ENCODE data around the gene CAPN5.

CAPN5 gene

DNA sequence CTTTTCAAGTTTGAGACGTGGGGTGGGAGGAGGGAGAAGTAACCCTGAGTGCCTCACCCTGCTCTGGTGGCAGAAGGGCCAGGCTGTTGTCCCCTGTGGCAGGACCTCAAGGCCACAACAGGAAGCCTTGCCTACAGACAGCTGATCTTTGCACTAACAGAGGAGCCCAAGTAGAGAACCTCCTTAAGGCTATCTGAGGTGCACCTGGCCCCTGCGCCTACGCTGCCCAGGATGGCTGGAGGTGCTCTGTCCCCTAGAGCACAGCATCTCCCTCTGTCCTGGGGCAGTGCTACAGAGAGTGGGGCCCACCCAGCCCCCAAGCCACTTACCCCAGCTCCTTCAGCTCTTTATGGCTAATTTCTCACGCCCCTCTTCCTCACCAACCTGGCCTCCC, 88.3 kb downstream of the CAPN5 start:
- ChIA-PET CTCF (no interaction called here), POLR2A (no interaction called here)
- no peak for DNase-seq (ENCODE audit: extremely low spot score)
- TF ChIP-seq, protein P1, sequence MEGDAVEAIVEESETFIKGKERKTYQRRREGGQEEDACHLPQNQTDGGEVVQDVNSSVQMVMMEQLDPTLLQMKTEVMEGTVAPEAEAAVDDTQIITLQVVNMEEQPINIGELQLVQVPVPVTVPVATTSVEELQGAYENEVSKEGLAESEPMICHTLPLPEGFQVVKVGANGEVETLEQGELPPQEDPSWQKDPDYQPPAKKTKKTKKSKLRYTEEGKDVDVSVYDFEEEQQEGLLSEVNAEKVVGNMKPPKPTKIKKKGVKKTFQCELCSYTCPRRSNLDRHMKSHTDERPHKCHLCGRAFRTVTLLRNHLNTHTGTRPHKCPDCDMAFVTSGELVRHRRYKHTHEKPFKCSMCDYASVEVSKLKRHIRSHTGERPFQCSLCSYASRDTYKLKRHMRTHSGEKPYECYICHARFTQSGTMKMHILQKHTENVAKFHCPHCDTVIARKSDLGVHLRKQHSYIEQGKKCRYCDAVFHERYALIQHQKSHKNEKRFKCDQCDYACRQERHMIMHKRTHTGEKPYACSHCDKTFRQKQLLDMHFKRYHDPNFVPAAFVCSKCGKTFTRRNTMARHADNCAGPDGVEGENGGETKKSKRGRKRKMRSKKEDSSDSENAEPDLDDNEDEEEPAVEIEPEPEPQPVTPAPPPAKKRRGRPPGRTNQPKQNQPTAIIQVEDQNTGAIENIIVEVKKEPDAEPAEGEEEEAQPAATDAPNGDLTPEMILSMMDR (IDR thresholded peaks at IDR 0.05; ENCODE audit: control extremely low read depth, extremely low read depth, low read depth, missing control alignments): no peak

DNA sequence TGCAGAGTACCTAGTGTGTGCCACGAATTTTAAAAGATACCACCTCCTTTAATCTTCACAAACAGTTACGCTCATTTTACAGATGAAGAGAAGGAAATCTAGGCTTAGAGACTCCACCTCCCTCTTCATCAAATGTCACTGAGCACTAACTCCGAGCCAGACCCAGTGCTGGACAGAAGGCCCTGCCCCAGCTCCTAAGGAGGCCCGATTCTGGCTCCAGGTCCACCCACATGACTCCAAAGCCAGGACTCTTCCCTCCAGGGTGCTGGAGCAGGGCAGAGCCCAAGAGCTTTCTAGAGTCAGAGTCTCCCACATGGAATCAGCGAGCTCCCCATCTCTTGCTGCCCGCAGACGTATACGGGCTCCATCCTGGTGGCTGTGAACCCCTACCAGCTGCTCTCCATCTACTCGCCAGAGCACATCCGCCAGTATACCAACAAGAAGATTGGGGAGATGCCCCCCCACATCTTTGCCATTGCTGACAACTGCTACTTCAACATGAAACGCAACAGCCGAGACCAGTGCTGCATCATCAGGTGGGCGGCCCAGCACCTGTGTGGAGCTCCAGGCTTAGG, 88.9 kb downstream of the CAPN5 start:
- DNase-seq (ENCODE audit: extremely low spot score): no peak
- ChIA-PET POLR2A (no interaction called here), CTCF (interaction anchor here (0.9 kb wide), 1 partner anchor 28 kb away, joined by 3 read pairs; the partner anchor contains the start of gene MYO7A)
- TF ChIP-seq, protein P1 (IDR thresholded peaks at IDR 0.05; ENCODE audit: control extremely low read depth, extremely low read depth, low read depth, missing control alignments): no peak

DNA sequence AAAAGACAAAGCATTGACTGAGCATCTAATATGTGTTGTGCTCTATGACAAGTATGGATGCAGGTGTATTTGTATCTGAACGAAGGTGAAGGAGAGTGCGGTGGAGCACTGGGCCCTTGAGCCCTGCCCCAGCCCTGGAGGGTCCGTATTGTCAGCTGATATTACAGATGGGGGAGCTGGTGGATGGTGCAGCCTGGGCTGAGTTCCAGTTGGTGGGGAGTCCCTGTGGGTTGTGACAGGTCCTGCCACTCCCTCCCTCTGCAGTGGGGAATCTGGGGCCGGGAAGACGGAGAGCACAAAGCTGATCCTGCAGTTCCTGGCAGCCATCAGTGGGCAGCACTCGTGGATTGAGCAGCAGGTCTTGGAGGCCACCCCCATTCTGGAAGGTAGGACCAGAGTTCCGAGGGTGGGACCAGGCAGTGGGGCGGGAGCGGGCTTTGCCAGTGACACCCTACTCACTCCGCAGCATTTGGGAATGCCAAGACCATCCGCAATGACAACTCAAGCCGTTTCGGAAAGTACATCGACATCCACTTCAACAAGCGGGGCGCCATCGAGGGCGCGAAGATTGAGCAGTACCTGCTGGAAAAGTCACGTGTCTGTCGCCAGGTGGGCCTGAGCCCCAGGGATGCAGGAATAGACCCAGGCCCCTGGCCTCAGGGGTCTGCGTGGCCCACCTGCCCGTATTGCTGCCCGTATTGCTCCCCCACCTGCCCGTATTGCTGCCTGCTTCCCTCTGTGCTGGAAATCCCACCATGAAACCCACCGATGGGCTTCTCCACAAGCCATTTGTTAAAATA, 89.8 kb downstream of the CAPN5 start:
- DNase-seq (ENCODE audit: extremely low spot score): no peak
- ChIA-PET POLR2A (no interaction called here), CTCF (interaction anchor here (0.9 kb wide), 1 partner anchor 29 kb away, joined by 3 read pairs; the partner anchor contains the start of gene MYO7A)
- TF ChIP-seq, protein P1 (IDR thresholded peaks at IDR 0.05; ENCODE audit: control extremely low read depth, extremely low read depth, low read depth, missing control alignments): no peak

DNA sequence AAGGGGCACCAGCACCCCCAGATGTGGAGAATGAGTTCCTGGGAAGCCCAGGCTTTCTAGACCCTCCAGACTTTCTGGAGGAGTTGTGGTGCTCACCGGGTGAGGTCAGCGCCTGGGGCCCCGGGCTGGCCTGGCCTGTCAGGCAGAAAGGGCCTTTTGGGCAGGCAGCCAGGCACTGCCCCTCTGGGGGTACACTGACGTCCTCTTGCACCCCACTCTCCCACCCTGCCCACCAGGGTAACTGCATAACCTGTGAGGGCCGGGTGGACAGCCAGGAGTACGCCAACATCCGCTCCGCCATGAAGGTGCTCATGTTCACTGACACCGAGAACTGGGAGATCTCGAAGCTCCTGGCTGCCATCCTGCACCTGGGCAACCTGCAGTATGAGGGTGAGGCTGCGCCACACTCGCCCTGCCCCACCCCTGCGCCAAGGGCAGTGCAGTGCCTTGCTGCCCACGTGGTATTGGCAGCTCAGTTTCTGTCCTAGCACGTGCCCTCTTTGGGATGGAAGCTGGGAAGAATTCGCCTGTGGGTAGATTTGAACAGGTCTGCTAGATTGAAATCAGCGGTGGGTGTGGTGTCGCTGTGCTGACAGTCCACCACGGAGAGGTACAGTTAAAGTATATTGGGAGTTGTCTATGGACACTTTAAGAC, 91.4 kb downstream of the CAPN5 start:
- DNase-seq (ENCODE audit: extremely low spot score): no peak
- TF ChIP-seq, protein P1 (IDR thresholded peaks at IDR 0.05; ENCODE audit: control extremely low read depth, extremely low read depth, low read depth, missing control alignments): no peak
- ChIA-PET CTCF (interaction anchor here (1.3 kb wide), 1 partner anchor 44 kb away, joined by 3 read pairs; no protein-coding TSS in a partner anchor), POLR2A (no interaction called here)

DNA sequence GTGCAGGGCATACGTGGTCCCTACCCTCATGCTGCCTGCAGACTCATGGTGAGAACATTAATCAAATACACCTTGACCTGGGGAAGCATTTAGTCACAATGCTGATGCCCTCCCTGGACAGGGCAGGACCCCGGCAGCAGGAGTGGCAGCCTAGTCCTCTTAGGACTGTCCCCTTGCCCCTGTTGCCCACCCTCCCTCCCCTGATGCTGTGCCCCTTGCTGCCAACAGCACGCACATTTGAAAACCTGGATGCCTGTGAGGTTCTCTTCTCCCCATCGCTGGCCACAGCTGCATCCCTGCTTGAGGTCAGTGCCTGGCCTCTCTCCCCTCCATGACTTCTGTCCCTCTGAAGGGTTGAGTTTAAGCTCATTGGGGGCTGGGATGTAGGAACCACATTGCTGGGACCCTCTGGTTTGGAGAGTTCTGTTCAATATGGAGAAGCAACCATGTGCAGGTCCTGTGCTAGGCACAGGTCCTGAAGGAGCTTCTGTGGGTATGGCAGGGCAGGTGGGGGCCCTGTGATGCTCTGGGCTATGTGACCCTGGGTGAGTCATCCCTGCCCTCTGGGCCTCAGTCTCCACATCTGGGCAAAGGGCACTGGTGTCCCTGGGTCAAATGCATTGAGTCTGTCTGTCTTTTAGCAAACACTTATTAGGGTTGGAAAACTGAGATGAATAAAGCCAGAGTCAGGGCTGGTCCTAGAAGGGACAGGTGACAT, 92.6 kb downstream of the CAPN5 start:
- POLR2A ChIA-PET: no interaction called here
- CTCF ChIA-PET: interaction anchor here (0.6 to 1.3 kb wide), 2 partner anchors 46 to 68 kb away, joined by 3 read pairs; no protein-coding TSS in a partner anchor
- TF ChIP-seq, protein P1 (IDR thresholded peaks at IDR 0.05; ENCODE audit: control extremely low read depth, extremely low read depth, low read depth, missing control alignments): no peak
- DNase-seq (ENCODE audit: extremely low spot score): no peak

DNA sequence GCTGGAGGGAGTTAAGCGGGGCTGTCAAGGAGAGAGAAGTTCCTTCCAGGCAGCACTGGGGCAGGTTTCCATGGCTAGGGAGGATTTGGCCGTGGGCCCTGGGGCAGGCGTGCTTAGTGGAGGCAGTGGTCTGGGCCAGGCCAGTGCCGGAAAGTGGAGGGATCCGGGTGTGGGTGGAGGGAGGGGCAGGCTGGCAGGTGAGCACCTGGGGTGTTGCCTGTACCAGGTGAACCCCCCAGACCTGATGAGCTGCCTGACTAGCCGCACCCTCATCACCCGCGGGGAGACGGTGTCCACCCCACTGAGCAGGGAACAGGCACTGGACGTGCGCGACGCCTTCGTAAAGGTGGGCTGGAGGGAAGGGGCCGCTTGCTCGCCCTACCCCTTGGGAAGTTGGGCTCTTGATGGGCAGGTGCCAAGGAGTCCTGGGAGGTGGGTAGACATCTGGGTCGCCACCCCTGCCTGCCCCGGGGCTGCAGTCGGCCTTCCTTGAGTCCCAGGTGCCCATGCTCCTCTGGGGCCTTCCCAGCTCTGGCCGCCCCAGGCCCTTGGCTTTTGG, 93.2 kb downstream of the CAPN5 start:
- DNase-seq (ENCODE audit: extremely low spot score): no peak
- TF ChIP-seq, protein P1 (IDR thresholded peaks at IDR 0.05; ENCODE audit: control extremely low read depth, extremely low read depth, low read depth, missing control alignments): no peak
- ChIA-PET CTCF (interaction anchor here (0.6 kb wide), 1 partner anchor 69 kb away, joined by 3 read pairs; no protein-coding TSS in a partner anchor), POLR2A (no interaction called here)

Measured in GM10248 (cell line).